Calu3 (cell line): Measurements from ENCODE around the gene PDGFRB. TPM values are rescaled to one million over a fixed set of nuclear protein-coding genes. Genes with fewer than 3 reads are reported as not detected.

Experiments used
- BruUV-seq: library from RNA; stranded (reverse); fragments of 400-500 nt; replicated peaks from 2 replicates; lab custom pipeline; 2021; lab: Mats Ljungman, UMichigan
- CTCF ChIA-PET: fragments of 300-600 bp; sonication (Branson Sonifier 250); formaldehyde crosslinking; loops from one replicate; lab custom pipeline; 2022; ENCODE audit warnings: antibody characterized with exemption; lab: Charles Lee
- DNase-seq: peaks from one replicate; pipeline ENCODE4 v3.0.0; 2022
- H3K27ac Mint-ChIP-seq: one replicate; pipeline ENCODE4 v1.8.0; 2022; ENCODE audit warnings: mixed read lengths; ENCODE audit not compliant: unreplicated experiment
- H3K27me3 Mint-ChIP-seq: one replicate; pipeline ENCODE4 v1.8.0; 2022; ENCODE audit warnings: mixed read lengths; ENCODE audit not compliant: unreplicated experiment
- H3K36me3 Mint-ChIP-seq: one replicate; pipeline ENCODE4 v1.8.0; 2022; ENCODE audit warnings: mild to moderate bottlenecking, moderate library complexity, mixed read lengths; ENCODE audit not compliant: insufficient read depth, unreplicated experiment
- H3K4me1 Mint-ChIP-seq: one replicate; pipeline ENCODE4 v1.8.0; 2022; ENCODE audit warnings: mild to moderate bottlenecking, low read depth, mixed read lengths; ENCODE audit not compliant: unreplicated experiment
- H3K4me3 Mint-ChIP-seq: one replicate; pipeline ENCODE4 v1.8.0; 2022; ENCODE audit warnings: mild to moderate bottlenecking, low read depth, moderate library complexity, mixed read lengths; ENCODE audit not compliant: unreplicated experiment
- H3K9me3 Mint-ChIP-seq: one replicate; pipeline ENCODE4 v1.8.0; 2022; ENCODE audit warnings: low read depth, mixed read lengths; ENCODE audit not compliant: unreplicated experiment
- intact Hi-C: fragments of 100-400 bp; cut with micrococcal nuclease; formaldehyde crosslinking; loops from one replicate; pipeline ENCODE4 v1.10.0; 2022; ENCODE audit not compliant: unreplicated experiment
- total RNA-seq: library from RNA; stranded (reverse); gene quantifications from 2 replicates; pipeline ENCODE4 v1.2.3, GENCODE V29; 2022
- TF ChIP-seq, protein P1 (sequence below): fragments of 200-600 bp; IDR thresholded peaks from one replicate; pipeline ENCODE4 v1.8.0; 2022; ENCODE audit warnings: antibody characterized with exemption; ENCODE audit not compliant: unreplicated experiment

The PDGFRB gene
- total RNA-seq, 1 experiment from 2014 or later = not detected

DNA sequence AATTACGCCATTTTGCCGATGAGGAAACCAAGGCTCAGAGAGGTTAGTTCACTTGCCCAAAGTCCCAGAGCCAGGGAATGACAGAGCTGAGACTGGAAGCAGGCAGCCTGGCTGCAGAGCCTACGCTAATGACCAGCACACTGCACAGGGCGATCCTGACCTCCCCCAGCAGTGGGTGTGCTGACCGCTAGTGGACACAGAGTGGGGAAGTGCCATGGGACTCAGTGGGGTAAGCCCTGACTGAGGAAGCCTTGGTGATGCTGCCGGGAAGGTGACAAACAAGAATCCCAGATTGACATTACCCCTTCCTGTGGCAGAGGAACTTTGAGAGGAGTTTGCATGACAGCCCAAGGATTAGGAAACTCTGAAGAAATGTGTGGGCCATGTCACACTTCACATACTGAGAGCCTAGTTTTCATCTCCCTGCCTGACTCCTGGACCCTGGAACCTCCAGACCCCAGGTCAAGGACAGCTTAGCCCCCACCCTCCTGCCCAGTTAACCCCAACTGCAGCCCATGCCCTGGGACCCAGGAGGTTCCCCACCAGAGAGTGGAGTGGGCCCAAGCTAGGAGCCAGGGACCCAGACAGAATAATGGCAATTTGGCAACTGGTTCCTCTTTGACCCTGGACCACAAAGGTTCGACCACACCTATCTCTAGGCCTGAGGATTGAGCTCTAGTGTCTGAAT lies 49.6 kb downstream of the PDGFRB start:
- Mint-ChIP-seq H3K27me3 (peaks cover 13% of the 10 kb centered on the region), H3K4me1 (peaks cover 9% of the 10 kb centered on the region), H3K4me3 (no peak overlapping the region), H3K27ac (no peak overlapping the region), H3K36me3 (no peaks in the 10 kb centered on the region), H3K9me3 (no peaks in the 10 kb centered on the region)
- CTCF ChIA-PET = no interaction called here
- no TSS peak for BruUV-seq
- TF ChIP-seq, protein P1, sequence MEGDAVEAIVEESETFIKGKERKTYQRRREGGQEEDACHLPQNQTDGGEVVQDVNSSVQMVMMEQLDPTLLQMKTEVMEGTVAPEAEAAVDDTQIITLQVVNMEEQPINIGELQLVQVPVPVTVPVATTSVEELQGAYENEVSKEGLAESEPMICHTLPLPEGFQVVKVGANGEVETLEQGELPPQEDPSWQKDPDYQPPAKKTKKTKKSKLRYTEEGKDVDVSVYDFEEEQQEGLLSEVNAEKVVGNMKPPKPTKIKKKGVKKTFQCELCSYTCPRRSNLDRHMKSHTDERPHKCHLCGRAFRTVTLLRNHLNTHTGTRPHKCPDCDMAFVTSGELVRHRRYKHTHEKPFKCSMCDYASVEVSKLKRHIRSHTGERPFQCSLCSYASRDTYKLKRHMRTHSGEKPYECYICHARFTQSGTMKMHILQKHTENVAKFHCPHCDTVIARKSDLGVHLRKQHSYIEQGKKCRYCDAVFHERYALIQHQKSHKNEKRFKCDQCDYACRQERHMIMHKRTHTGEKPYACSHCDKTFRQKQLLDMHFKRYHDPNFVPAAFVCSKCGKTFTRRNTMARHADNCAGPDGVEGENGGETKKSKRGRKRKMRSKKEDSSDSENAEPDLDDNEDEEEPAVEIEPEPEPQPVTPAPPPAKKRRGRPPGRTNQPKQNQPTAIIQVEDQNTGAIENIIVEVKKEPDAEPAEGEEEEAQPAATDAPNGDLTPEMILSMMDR = no peak
- DNase-seq = no peak
- intact Hi-C loops = no loop called here

DNA sequence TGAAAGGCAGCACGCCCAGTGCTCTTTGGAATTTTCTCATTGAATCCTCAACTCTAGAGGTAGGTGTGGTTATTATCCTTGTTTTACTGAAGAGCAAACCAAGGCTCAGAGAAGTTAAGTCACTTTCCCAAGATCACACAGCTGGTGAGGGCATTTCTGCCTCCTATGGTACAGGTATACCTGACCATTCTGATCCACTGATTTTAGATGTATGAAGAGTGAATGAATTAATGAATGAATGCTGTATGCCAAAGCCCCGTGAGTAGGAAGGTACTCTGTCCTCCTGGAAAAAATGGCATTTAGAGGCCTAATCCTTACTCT lies 51.1 kb downstream of the PDGFRB start:
- H3K4me1 Mint-ChIP-seq = peaks cover under 1% of the 10 kb centered on the region
- TF ChIP-seq, protein P1 = no peak
- intact Hi-C loops = no loop called here
- no peaks in the 10 kb centered on the region for H3K9me3 Mint-ChIP-seq
- CTCF ChIA-PET = no interaction called here
- no peak overlapping the region for H3K27ac Mint-ChIP-seq
- no peak overlapping the region for H3K4me3 Mint-ChIP-seq
- H3K27me3 Mint-ChIP-seq = peaks cover 13% of the 10 kb centered on the region
- no peak for DNase-seq
- BruUV-seq = no TSS peak
- H3K36me3 Mint-ChIP-seq = no peaks in the 10 kb centered on the region

DNA sequence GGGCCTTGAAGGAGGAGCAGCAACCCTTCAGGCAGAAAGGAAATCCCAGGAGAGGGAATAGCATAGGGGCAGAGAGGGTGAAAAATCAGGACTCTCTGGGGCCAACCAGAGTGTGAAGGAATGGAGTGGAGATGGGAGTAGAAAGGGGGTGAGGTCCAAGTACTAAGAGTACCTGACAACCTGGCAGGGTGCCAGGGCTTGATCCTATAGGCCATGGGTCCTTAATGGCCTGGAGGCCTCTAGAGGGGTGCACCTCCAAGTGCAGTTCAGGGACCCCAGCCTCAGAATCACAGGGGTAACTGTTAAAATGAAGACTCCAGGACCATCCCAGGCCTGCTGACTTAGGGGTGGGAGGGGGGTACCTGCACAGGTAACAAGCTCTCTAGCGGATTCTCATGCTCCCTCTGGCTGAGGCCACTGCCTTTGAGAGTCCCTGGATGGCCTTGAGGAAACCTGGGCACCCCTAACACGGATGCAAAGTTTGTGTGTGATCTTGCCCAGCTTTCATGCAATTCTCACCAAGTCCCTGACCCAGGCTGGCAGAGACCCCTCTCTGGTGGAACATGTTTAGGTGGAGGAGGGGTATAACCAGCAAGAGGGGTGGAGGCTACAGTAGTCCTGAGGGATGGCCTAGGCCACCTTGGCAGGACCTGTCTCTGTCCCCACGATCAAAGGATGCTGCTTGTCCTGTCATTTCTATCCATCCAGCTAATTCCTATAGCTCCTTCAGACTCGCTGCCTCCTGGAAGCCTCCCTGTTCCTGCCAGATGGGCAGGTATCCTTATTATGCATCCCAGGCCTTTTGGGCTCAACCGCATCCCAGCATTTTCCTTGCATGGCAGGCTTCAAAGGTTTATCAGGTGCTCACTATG lies 51.7 kb downstream of the PDGFRB start:
- no peak for DNase-seq
- intact Hi-C loops = no loop called here
- Mint-ChIP-seq H3K4me3 (no peak overlapping the region), H3K27ac (no peak overlapping the region), H3K36me3 (no peaks in the 10 kb centered on the region), H3K4me1 (no peaks in the 10 kb centered on the region), H3K27me3 (peaks cover 13% of the 10 kb centered on the region), H3K9me3 (no peaks in the 10 kb centered on the region)
- no TSS peak for BruUV-seq
- CTCF ChIA-PET = no interaction called here
- TF ChIP-seq, protein P1 = no peak

- Mint-ChIP-seq H3K36me3 (no peaks in the 10 kb centered on the region), H3K27ac (no peak overlapping the region), H3K4me3 (no peak overlapping the region), H3K27me3 (peaks cover 32% of the 10 kb centered on the region), H3K4me1 (no peaks in the 10 kb centered on the region), H3K9me3 (no peaks in the 10 kb centered on the region)
- DNase-seq = no peak
- CTCF ChIA-PET = interaction anchor here (0.7 kb wide), 1 partner anchor 46 kb away, joined by 5 read pairs; no protein-coding TSS in a partner anchor
- TF ChIP-seq, protein P1 = no peak
- BruUV-seq = no TSS peak
- intact Hi-C loops = no loop called here
Measured at GRCh38 chr5:150101023-150101422, 54.6 kb downstream of the PDGFRB start.
